ENCODE data around the gene ARSI.

DNA sequence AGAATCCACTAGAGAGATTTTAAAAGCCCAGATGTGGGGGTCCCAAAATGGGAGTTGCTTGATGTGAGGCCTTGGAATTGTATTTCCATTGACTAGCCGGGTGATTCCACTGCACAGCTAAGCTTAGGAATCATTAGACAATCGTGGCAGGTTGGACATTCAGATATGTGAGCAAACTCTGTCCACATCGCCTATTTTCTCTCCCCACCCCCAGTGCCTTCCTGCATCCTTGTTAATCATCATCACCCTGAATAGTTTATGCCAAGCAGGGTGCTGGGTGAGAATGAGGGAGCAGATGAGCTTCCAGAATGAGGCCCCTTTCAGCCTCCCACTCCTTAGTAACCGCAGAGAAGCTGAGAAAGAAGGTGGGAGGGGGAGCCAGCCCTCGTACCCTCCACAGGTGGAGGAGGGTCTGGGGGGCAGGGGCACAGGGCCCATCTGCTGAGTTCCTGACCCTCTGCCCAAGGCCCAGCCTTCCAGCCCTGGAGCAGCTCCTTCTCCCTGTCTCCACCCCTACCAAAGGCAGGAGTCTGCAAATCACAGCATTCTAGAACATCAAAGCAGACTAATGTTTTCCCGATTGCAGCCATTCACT is 47.1 kb upstream of the ARSI start:
- no peak for TF ChIP-seq TCF12 (IDR thresholded peaks at IDR 0.05)
- TF ChIP-seq YY1 (IDR thresholded peaks at IDR 0.05; ENCODE audit: low read depth) = no peak
- TF ChIP-seq, protein P1, sequence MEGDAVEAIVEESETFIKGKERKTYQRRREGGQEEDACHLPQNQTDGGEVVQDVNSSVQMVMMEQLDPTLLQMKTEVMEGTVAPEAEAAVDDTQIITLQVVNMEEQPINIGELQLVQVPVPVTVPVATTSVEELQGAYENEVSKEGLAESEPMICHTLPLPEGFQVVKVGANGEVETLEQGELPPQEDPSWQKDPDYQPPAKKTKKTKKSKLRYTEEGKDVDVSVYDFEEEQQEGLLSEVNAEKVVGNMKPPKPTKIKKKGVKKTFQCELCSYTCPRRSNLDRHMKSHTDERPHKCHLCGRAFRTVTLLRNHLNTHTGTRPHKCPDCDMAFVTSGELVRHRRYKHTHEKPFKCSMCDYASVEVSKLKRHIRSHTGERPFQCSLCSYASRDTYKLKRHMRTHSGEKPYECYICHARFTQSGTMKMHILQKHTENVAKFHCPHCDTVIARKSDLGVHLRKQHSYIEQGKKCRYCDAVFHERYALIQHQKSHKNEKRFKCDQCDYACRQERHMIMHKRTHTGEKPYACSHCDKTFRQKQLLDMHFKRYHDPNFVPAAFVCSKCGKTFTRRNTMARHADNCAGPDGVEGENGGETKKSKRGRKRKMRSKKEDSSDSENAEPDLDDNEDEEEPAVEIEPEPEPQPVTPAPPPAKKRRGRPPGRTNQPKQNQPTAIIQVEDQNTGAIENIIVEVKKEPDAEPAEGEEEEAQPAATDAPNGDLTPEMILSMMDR (IDR thresholded peaks at IDR 0.05) = no peak
- TF ChIP-seq EP300 (IDR thresholded peaks at IDR 0.05; ENCODE audit: borderline replicate concordance in 1 of 2, low read depth in 1 of 2, low read length in 1 of 2) = no peak
- TF ChIP-seq TAF1 (IDR thresholded peaks at IDR 0.05; ENCODE audit: borderline replicate concordance, low read depth, low read length) = no peak
- TF ChIP-seq, protein P2, sequence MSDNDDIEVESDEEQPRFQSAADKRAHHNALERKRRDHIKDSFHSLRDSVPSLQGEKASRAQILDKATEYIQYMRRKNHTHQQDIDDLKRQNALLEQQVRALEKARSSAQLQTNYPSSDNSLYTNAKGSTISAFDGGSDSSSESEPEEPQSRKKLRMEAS (IDR thresholded peaks at IDR 0.05; ENCODE audit: low read depth) = no peak
- TF ChIP-seq POLR2AphosphoS5 (IDR thresholded peaks at IDR 0.05; ENCODE audit: low read depth, low read length) = no peak
- no peak for TF ChIP-seq GABPA (IDR thresholded peaks at IDR 0.05; ENCODE audit: low read depth)
